PC-9 (cell line): ENCODE data around the gene HSPA8. TPM values are rescaled to one million over a fixed set of nuclear protein-coding genes. Genes with fewer than 3 reads are reported as not detected.
A peak's percentile ranks its signal among the peaks of the same experiment; 100 is the strongest.

ENCODE experiments used
- Bru-seq: library from RNA; stranded (reverse); fragments of 400-500 nt; gene quantifications from one replicate; lab custom pipeline; 2021; lab: Mats Ljungman, UMichigan
- BruChase-seq, 2 experiments: library from RNA; stranded (reverse); fragments of 400-500 nt; gene quantifications; one replicate each; lab custom pipeline; 2021; lab: Mats Ljungman, UMichigan
- BruUV-seq: library from RNA; stranded (reverse); fragments of 400-500 nt; replicated peaks from 2 replicates; lab custom pipeline; 2021; lab: Mats Ljungman, UMichigan
- CTCF ChIA-PET: fragments of 300-600 bp; sonication (Branson Sonifier 250); formaldehyde crosslinking; loops from one replicate; lab custom pipeline; 2022; ENCODE audit warnings: antibody characterized with exemption; lab: Charles Lee
- POLR2A ChIA-PET: fragments of 300-600 bp; sonication (Branson Sonifier 250); formaldehyde crosslinking; loops from one replicate; lab custom pipeline; 2022; ENCODE audit warnings: antibody characterized with exemption; ENCODE audit not compliant: unreplicated experiment; lab: Charles Lee
- DNase-seq, 2 experiments: peaks; one replicate each; pipeline versions ENCODE4 v3.0.0 to v3.0.0-alpha.2; 2015 to 2022; ENCODE audit warnings: mixed read lengths in 1 of 2
- H2AFZ ChIP-seq: fragments of 200-600 bp; sonication (generic); 2 replicates; pipeline ENCODE4 v1.8.1; 2017; ENCODE audit warnings: antibody characterized with exemption
- H3F3A ChIP-seq: fragments of 200-600 bp; sonication (generic); 2 replicates; pipeline ENCODE4 v1.8.1; 2017; ENCODE audit warnings: antibody characterized with exemption, mild to moderate bottlenecking, low read depth; ENCODE audit not compliant: insufficient read depth
- H3K27ac ChIP-seq: fragments of 200-600 bp; sonication (generic); 2 replicates; pipeline ENCODE4 v1.6.1; 2016; ENCODE audit warnings: mixed run types
- H3K27me3 ChIP-seq: fragments of 200-600 bp; sonication (generic); 2 replicates; pipeline ENCODE4 v1.6.1; 2016; ENCODE audit warnings: low read depth, mixed run types; ENCODE audit not compliant: insufficient read depth
- H3K36me3 ChIP-seq: fragments of 200-600 bp; sonication (generic); 2 replicates; pipeline ENCODE4 v1.6.1; 2016; ENCODE audit warnings: low read depth, mixed run types
- H3K4me1 ChIP-seq: fragments of 200-600 bp; sonication (generic); replicated peaks from 2 replicates; pipeline ENCODE4 v1.6.1; 2016; ENCODE audit warnings: mixed run types; ENCODE audit not compliant: insufficient read depth
- H3K4me2 ChIP-seq: fragments of 200-600 bp; sonication (generic); 2 replicates; pipeline ENCODE4 v1.6.1; 2017; ENCODE audit warnings: mixed run types
- H3K4me3 ChIP-seq: fragments of 200-600 bp; sonication (generic); 2 replicates; pipeline ENCODE4 v1.6.1; 2016; ENCODE audit warnings: mixed run types
- H3K79me2 ChIP-seq: fragments of 200-600 bp; sonication (generic); 2 replicates; pipeline ENCODE4 v1.6.1; 2017; ENCODE audit warnings: low read depth, mixed run types
- H3K9me2 ChIP-seq: fragments of 200-600 bp; sonication (generic); 2 replicates; pipeline ENCODE4 v1.8.1; 2017; ENCODE audit warnings: mild to moderate bottlenecking; ENCODE audit not compliant: insufficient read depth
- H3K9me3 ChIP-seq: fragments of 200-600 bp; sonication (generic); 2 replicates; pipeline ENCODE4 v1.8.1; 2016; ENCODE audit warnings: low read depth; ENCODE audit not compliant: insufficient read depth
- H4K20me1 ChIP-seq: fragments of 200-600 bp; sonication (generic); 2 replicates; pipeline ENCODE4 v1.8.1; 2017; ENCODE audit not compliant: insufficient read depth
- CTCF ChIP-seq: fragments of 200-600 bp; sonication (generic); conservative IDR thresholded peaks from 2 replicates; pipeline ENCODE4 v1.6.1; 2017; ENCODE audit warnings: mixed run types, antibody characterized with exemption, mild to moderate bottlenecking, moderate library complexity
- EZH2 ChIP-seq: fragments of 200-600 bp; sonication (generic); IDR thresholded peaks from 2 replicates; pipeline ENCODE4 v1.8.0; 2017; ENCODE audit warnings: antibody characterized with exemption, low read depth
- intact Hi-C: fragments of 100-400 bp; cut with micrococcal nuclease; formaldehyde crosslinking; loops from one replicate; pipeline ENCODE4 v1.10.0; 2022; ENCODE audit not compliant: unreplicated experiment
- long read RNA-seq: library from polyadenylated mRNA; stranded (forward); transcript quantifications from one replicate; pipeline ENCODE4 v2.0.0, GENCODE V29; 2022
- total RNA-seq: library from RNA; stranded (reverse); gene quantifications from 2 replicates; pipeline ENCODE4 v1.2.3, GENCODE V29; 2021

HSPA8 gene
- total RNA-seq: 796 and 1,103 TPM in 2 replicates
- Bru-seq, nascent RNA: percentile 100 among the genes with signal in this experiment
- percentile 100 among the genes with signal in this experiment for BruChase-seq, experiment 1, labeled RNA remaining after a 2-hour chase
- BruChase-seq, experiment 2, labeled RNA remaining after a 6-hour chase: percentile 100 among the genes with signal in this experiment
- long read RNA-seq, transcript HSPA8-224 (9 exons, 2,463 nt): major isoform, 1,590 of 1,724 reads
- long read RNA-seq, transcript HSPA8-222 (6 exons, 1,884 nt): minor isoform, 9 of 1,724 reads
- long read RNA-seq, transcript HSPA8-201 (8 exons, 2,186 nt): minor isoform, 16 of 1,724 reads
- long read RNA-seq, transcript HSPA8-208 (3 exons, 740 nt): minor isoform, 6 of 1,724 reads
- long read RNA-seq, partial matches to known transcripts: 39 of 1,724 reads
- long read RNA-seq, other reads (novel, unspliced or antisense): 57 of 1,724 reads

GRCh38 chr11:123061403-123062157 is at the start of gene HSPA8:
HSPA8 (minus strand) TSS chr11:123062136; CDS start chr11:123061324, 812 bp downstream.
- H3K4me1 ChIP-seq: peaks cover 53% of the 10 kb centered on the region
- peak within 1 kb of the TSS; percentile 74 for H2AFZ ChIP-seq
- CTCF ChIA-PET: interaction anchor here (0.6 kb wide), 2 partner anchors 8 to 23 kb away, joined by 3 to 7 read pairs; no protein-coding TSS in a partner anchor
- peak; percentile 36 to 65 for DNase-seq
- peaks cover 59% of the 10 kb centered on the region for H3F3A ChIP-seq
- H3K27ac ChIP-seq: peak within 1 kb of the TSS; percentile 96
- BruUV-seq: TSS peak; percentile 27
- intact Hi-C loops: loop anchor here (1.0 to 5.0 kb wide), 5 partner anchors 11 to 434 kb away; no protein-coding TSS in a partner anchor
- no peaks in the 10 kb centered on the region for H3K27me3 ChIP-seq
- TF ChIP-seq EZH2 (no peak), CTCF (no peak)
- H3K36me3 ChIP-seq: peaks cover 50% of the 10 kb centered on the region
- H4K20me1 ChIP-seq: peaks cover 51% of the 10 kb centered on the region
- POLR2A ChIA-PET: interaction anchor here (0.6 to 1.5 kb wide), 11 partner anchors 9 to 906 kb away, joined by 3 to 19 read pairs (median 8); no protein-coding TSS in a partner anchor
- H3K4me2 ChIP-seq: peak within 1 kb of the TSS; percentile 91
- H3K79me2 ChIP-seq: peaks cover 89% of the 10 kb centered on the region
- H3K9me3 ChIP-seq: no peaks in the 10 kb centered on the region
- no peaks in the 10 kb centered on the region for H3K9me2 ChIP-seq
- peak within 1 kb of the TSS; percentile 97 for H3K4me3 ChIP-seq

- H3K4me1 ChIP-seq: peaks cover 6% of the 10 kb centered on the region; the same call in 1 of the 2 replicates
- ChIA-PET CTCF (interaction anchor here (0.6 to 2.0 kb wide), 6 partner anchors 29 to 249 kb away, joined by 3 to 15 read pairs (median 6); no protein-coding TSS in a partner anchor), POLR2A (no interaction called here)
- no peaks in the 10 kb centered on the region for H3K9me2 ChIP-seq
- H2AFZ ChIP-seq: no peak overlapping the region
- DNase-seq: peak in 1 of 2 experiments; percentile 71
- H3K79me2 ChIP-seq: no peaks in the 10 kb centered on the region
- intact Hi-C loops: loop anchor here (1.0 to 10.0 kb wide), 3 partner anchors 73 to 295 kb away; no protein-coding TSS in a partner anchor
- TF ChIP-seq CTCF (peak; percentile 91), EZH2 (no peak)
- no peak overlapping the region for H3K4me3 ChIP-seq
- 0 out of 2 replicates have a peak, but pooled peaks cover 5% of the 10 kb centered on the region for H3F3A ChIP-seq
- peaks cover 11% of the 10 kb centered on the region for H3K9me3 ChIP-seq
- peaks cover 6% of the 10 kb centered on the region; the same call in 1 of the 2 replicates for H3K36me3 ChIP-seq
- 0 out of 2 replicates have a peak overlapping the region, but pooled peaks have one; percentile 9 for H3K4me2 ChIP-seq
- H3K27ac ChIP-seq: peak overlapping the region; percentile 48
- H3K27me3 ChIP-seq: no peaks in the 10 kb centered on the region
- no peaks in the 10 kb centered on the region for H4K20me1 ChIP-seq
- no TSS peak for BruUV-seq
These were observed 49.5 kb upstream of the HSPA8 start for GRCh38 chr11:123111465-123111864.
